ENCODE measurements around the gene ESRRB.

The ESRRB gene

DNA sequence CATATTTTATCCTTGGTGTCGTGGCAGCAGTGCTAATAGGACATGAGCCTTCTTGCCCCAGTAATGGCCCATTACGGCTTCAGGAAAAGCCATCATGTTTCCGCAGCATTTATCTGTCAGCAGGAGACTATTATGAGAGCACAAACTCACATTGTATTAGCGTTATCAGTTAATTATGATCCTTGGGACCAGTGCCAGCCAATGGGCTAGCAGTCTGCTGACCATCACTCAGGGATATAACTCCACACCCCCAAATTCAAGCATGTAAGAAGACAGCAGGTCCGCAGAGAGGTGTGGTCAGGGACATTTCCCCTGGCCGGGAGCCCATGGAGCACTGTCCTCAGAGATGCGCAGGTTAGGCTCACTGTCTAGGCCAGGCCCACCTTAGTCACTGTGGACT is 4.9 kb upstream of the ESRRB start:
- Histone ChIP-seq H3K9ac (ENCODE audit: low read length) (no peak overlapping the region), H3K56ac (ENCODE audit: low read length) (no peak overlapping the region), H2AK5ac (ENCODE audit: low read length) (no peak overlapping the region), H3K4me2 (ENCODE audit: low read length) (no peak overlapping the region), H3K36me3 (ENCODE audit: control insufficient read depth, insufficient read depth, low read length) (no peaks in the 10 kb centered on the region), H4K5ac (ENCODE audit: low read length) (no peak overlapping the region), H2BK5ac (ENCODE audit: low read length) (no peak overlapping the region), H3K79me2 (ENCODE audit: control insufficient read depth, insufficient read depth, low read length) (no peaks in the 10 kb centered on the region), H3K23ac (ENCODE audit: low read length) (no peak overlapping the region), H2BK120ac (ENCODE audit: low read depth, low read length) (no peak overlapping the region), H3K79me1 (ENCODE audit: low read length) (no peaks in the 10 kb centered on the region), H3K4me1 (ENCODE audit: control insufficient read depth, low read depth, low read length) (no peaks in the 10 kb centered on the region), H2BK15ac (replicated peaks; ENCODE audit: low read depth) (no peak overlapping the region), H3K27ac (ENCODE audit: low read depth, low read length) (no peak overlapping the region), H4K8ac (ENCODE audit: low read depth, low read length) (no peak overlapping the region), H3K27me3 (ENCODE audit: insufficient read depth, low read length, poor library complexity) (no peaks in the 10 kb centered on the region), H3K4me3 (ENCODE audit: low read length) (no peak overlapping the region), H3K4ac (ENCODE audit: low read depth, low read length) (no peak overlapping the region), H3K18ac (ENCODE audit: low read length) (no peak overlapping the region)
- no CpG with 5 or more reads among the region's 7 CpGs for WGBS (ENCODE audit: extremely low coverage, insufficient coverage, low lambda C conversion rate)
- DNase-seq, result no peak

DNA sequence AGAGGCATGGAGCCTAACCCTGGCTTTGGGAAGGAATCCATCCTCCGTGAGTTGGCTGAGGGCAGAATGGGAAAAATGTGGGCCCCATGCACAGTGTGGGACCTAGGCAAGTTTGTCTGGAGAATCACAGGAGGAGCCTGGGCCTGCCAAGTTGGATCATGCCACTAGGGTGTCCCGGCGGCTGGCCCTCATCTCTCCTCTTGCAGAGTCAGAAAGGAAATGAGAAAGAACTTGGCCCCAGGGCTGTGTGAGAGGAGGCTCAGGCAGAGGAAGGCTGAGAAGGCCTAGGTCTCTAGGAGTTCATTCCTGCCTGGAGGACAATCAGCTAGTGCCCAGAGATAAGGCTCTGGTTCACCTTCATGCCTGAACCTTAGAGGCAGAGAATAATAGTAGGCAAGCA is 2.5 kb upstream of the ESRRB start:
- H3K18ac ChIP-seq (ENCODE audit: low read length), result no peak overlapping the region
- H2BK120ac ChIP-seq (ENCODE audit: low read depth, low read length), result no peak overlapping the region
- H4K8ac ChIP-seq (ENCODE audit: low read depth, low read length), result no peak overlapping the region
- no peaks in the 10 kb centered on the region for H3K79me2 ChIP-seq (ENCODE audit: control insufficient read depth, insufficient read depth, low read length)
- peaks cover 22% of the 10 kb centered on the region for H3K27me3 ChIP-seq (ENCODE audit: insufficient read depth, low read length, poor library complexity)
- no peak overlapping the region for H3K56ac ChIP-seq (ENCODE audit: low read length)
- H3K4me1 ChIP-seq (ENCODE audit: control insufficient read depth, low read depth, low read length), result no peaks in the 10 kb centered on the region
- H2BK5ac ChIP-seq (ENCODE audit: low read length), result no peak overlapping the region
- DNase-seq, result peak; percentile 62
- H3K4ac ChIP-seq (ENCODE audit: low read depth, low read length), result no peak overlapping the region
- no peak overlapping the region for H2BK15ac ChIP-seq (replicated peaks; ENCODE audit: low read depth)
- H3K4me2 ChIP-seq (ENCODE audit: low read length), result no peak overlapping the region
- WGBS (ENCODE audit: extremely low coverage, insufficient coverage, low lambda C conversion rate), result no CpG with 5 or more reads among the region's 3 CpGs
- no peak overlapping the region for H3K4me3 ChIP-seq (ENCODE audit: low read length)
- H2AK5ac ChIP-seq (ENCODE audit: low read length), result no peak overlapping the region
- no peak overlapping the region for H3K23ac ChIP-seq (ENCODE audit: low read length)
- no peaks in the 10 kb centered on the region for H3K79me1 ChIP-seq (ENCODE audit: low read length)
- no peak overlapping the region for H3K27ac ChIP-seq (ENCODE audit: low read depth, low read length)
- no peak overlapping the region for H4K5ac ChIP-seq (ENCODE audit: low read length)
- no peaks in the 10 kb centered on the region for H3K36me3 ChIP-seq (ENCODE audit: control insufficient read depth, insufficient read depth, low read length)
- no peak overlapping the region for H3K9ac ChIP-seq (ENCODE audit: low read length)

DNA sequence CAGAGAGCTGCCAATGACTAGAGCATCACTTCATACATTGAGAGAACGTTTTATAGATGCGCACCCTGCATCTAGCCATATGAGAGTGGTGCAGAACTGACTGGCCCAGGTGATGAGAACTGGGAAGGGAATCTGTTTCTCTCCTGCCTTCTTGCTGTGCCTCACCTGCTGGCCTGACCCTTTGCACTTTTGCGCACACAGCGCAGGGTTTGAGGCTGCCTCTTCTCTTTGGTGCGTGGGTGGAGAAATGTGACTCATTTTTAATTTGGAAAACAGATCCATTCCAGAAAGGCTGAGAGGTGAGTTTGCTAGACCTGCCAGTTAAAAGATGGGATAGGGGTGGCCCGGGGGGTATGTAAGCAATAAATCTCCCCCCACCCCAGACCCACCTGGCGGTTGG is 453 bp upstream of the ESRRB start:
- no peak overlapping the region for H2BK15ac ChIP-seq (replicated peaks; ENCODE audit: low read depth)
- H3K27ac ChIP-seq (ENCODE audit: low read depth, low read length), result no peak overlapping the region
- H2BK120ac ChIP-seq (ENCODE audit: low read depth, low read length), result no peak overlapping the region
- H3K36me3 ChIP-seq (ENCODE audit: control insufficient read depth, insufficient read depth, low read length), result no peaks in the 10 kb centered on the region
- no peak overlapping the region for H3K4me2 ChIP-seq (ENCODE audit: low read length)
- no peak overlapping the region for H3K23ac ChIP-seq (ENCODE audit: low read length)
- no peaks in the 10 kb centered on the region for H3K79me1 ChIP-seq (ENCODE audit: low read length)
- no peak overlapping the region for H3K56ac ChIP-seq (ENCODE audit: low read length)
- H2AK5ac ChIP-seq (ENCODE audit: low read length), result no peak overlapping the region
- H4K8ac ChIP-seq (ENCODE audit: low read depth, low read length), result no peak overlapping the region
- DNase-seq, result no peak
- no peak overlapping the region for H3K9ac ChIP-seq (ENCODE audit: low read length)
- no peak overlapping the region for H2BK5ac ChIP-seq (ENCODE audit: low read length)
- WGBS (ENCODE audit: extremely low coverage, insufficient coverage, low lambda C conversion rate), result no CpG with 5 or more reads among the region's 7 CpGs
- H3K79me2 ChIP-seq (ENCODE audit: control insufficient read depth, insufficient read depth, low read length), result no peaks in the 10 kb centered on the region
- H3K4ac ChIP-seq (ENCODE audit: low read depth, low read length), result no peak overlapping the region
- no peak overlapping the region for H3K18ac ChIP-seq (ENCODE audit: low read length)
- peaks cover 27% of the 10 kb centered on the region for H3K27me3 ChIP-seq (ENCODE audit: insufficient read depth, low read length, poor library complexity)
- H3K4me3 ChIP-seq (ENCODE audit: low read length), result no peak overlapping the region
- H4K5ac ChIP-seq (ENCODE audit: low read length), result no peak overlapping the region
- no peaks in the 10 kb centered on the region for H3K4me1 ChIP-seq (ENCODE audit: control insufficient read depth, low read depth, low read length)

DNA sequence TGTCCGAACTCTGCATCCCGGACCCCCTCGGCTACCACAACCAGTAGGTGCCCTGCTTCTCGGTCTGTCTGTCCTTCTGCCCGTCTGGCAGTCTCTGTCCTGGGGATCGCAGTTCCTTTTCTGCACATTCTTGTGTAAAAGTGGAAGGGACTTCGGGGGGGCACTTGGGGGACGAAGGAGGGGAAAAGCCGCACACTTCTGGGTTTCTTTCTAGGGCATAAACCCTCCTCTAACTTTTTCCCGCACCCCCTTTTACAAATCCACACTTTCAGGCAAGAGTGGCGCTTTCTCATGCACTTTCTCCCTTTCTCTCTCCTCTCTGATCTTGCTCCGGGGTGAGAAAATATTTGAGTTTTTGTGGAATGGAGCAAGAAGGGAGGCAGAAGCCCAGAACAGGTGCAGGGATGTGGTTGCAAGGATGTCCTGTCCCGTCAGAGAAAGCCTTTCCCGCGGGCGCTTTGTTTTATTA is 506 bp downstream of the ESRRB start:
- Histone ChIP-seq H4K5ac (ENCODE audit: low read length) (no peak overlapping the region), H3K23ac (ENCODE audit: low read length) (no peak overlapping the region), H2BK120ac (ENCODE audit: low read depth, low read length) (no peak overlapping the region), H3K56ac (ENCODE audit: low read length) (peak overlapping the region; percentile 70), H3K79me2 (ENCODE audit: control insufficient read depth, insufficient read depth, low read length) (no peaks in the 10 kb centered on the region), H3K79me1 (ENCODE audit: low read length) (no peaks in the 10 kb centered on the region), H4K8ac (ENCODE audit: low read depth, low read length) (no peak overlapping the region), H3K27ac (ENCODE audit: low read depth, low read length) (no peak overlapping the region), H3K4ac (ENCODE audit: low read depth, low read length) (no peak overlapping the region), H3K18ac (ENCODE audit: low read length) (no peak overlapping the region), H3K9ac (ENCODE audit: low read length) (peak overlapping the region; percentile 5), H2AK5ac (ENCODE audit: low read length) (no peak overlapping the region), H3K4me1 (ENCODE audit: control insufficient read depth, low read depth, low read length) (no peaks in the 10 kb centered on the region), H3K4me2 (ENCODE audit: low read length) (peak overlapping the region; percentile 47), H3K4me3 (ENCODE audit: low read length) (peak overlapping the region; percentile 19), H2BK15ac (replicated peaks; ENCODE audit: low read depth) (no peak overlapping the region), H3K36me3 (ENCODE audit: control insufficient read depth, insufficient read depth, low read length) (no peaks in the 10 kb centered on the region), H3K27me3 (ENCODE audit: insufficient read depth, low read length, poor library complexity) (peaks cover 27% of the 10 kb centered on the region), H2BK5ac (ENCODE audit: low read length) (no peak overlapping the region)
- WGBS (ENCODE audit: extremely low coverage, insufficient coverage, low lambda C conversion rate), result no CpG with 5 or more reads among the region's 16 CpGs
- DNase-seq, result peak; percentile 1

DNA sequence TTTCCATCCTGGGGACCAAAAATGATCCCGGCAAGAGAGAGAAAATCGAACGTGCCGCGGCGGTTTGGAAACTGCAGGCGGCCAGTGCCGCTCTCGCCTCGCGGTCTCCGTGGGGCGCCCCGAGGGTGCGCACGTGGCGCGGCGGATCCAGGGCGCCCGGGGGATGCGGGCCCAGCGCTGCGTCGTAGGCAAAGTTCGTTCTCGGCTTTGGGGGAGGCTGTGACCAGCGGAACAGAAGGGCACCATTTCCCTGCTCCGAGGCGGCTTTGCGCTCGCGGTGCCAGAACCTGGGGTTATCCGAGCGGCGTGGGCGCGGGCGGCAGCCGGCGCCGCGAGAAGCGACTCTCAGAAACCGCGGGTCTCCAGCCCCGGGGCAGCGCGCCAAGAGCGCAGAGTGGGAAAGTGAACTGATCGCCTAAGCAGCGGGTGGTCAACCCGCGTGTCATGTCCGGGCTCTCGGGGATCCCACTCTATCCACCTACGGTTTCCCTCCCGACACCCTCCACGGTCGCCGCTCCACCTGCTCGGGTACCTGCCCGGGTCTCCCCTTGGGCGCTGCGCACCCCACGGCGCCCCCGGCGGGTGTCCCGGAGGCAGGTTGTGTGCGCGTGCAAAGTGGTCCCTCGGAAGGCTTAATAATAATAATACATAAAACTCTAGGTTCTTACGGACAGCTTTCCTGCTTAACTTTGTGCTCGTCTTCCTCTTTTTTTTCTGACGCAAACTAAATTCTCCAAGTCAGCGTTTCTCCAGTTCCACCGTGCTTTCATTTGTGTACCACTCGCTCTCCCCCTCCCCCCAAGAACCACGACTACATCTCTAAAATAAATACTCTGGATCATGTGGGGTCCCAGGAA is 1.2 kb downstream of the ESRRB start:
- Histone ChIP-seq H3K27ac (ENCODE audit: low read depth, low read length) (no peak overlapping the region), H2AK5ac (ENCODE audit: low read length) (no peak overlapping the region), H3K36me3 (ENCODE audit: control insufficient read depth, insufficient read depth, low read length) (no peaks in the 10 kb centered on the region), H4K8ac (ENCODE audit: low read depth, low read length) (no peak overlapping the region), H3K56ac (ENCODE audit: low read length) (no peak overlapping the region), H3K27me3 (ENCODE audit: insufficient read depth, low read length, poor library complexity) (peaks cover 27% of the 10 kb centered on the region), H3K4me2 (ENCODE audit: low read length) (peak overlapping the region; percentile 47), H2BK15ac (replicated peaks; ENCODE audit: low read depth) (no peak overlapping the region), H3K9ac (ENCODE audit: low read length) (no peak overlapping the region), H3K4ac (ENCODE audit: low read depth, low read length) (no peak overlapping the region), H2BK120ac (ENCODE audit: low read depth, low read length) (no peak overlapping the region), H3K4me3 (ENCODE audit: low read length) (peak overlapping the region; percentile 10), H4K5ac (ENCODE audit: low read length) (no peak overlapping the region), H3K23ac (ENCODE audit: low read length) (no peak overlapping the region), H3K79me1 (ENCODE audit: low read length) (no peaks in the 10 kb centered on the region), H3K4me1 (ENCODE audit: control insufficient read depth, low read depth, low read length) (no peaks in the 10 kb centered on the region), H3K18ac (ENCODE audit: low read length) (no peak overlapping the region), H2BK5ac (ENCODE audit: low read length) (no peak overlapping the region), H3K79me2 (ENCODE audit: control insufficient read depth, insufficient read depth, low read length) (no peaks in the 10 kb centered on the region)
- DNase-seq, result no peak
- no CpG with 5 or more reads among the region's 80 CpGs for WGBS (ENCODE audit: extremely low coverage, insufficient coverage, low lambda C conversion rate)

DNA sequence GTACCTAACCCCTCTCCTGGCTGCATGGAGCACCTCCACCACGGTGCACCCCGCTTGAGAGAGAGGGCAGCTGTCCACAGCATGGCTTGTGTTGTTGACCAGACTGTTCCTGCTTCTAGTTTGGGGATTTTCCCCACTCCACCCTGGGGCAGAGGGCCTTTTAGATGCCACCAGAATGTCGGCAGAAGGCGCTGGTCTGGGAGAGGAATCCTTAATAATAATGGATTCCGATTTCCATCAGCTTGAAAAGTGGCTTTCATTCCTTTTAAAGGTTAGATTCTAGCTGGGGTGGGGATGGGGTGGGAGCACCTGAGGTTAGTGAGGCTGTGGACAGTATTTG is 1.8 kb downstream of the ESRRB start:
- Histone ChIP-seq H3K4me2 (ENCODE audit: low read length) (no peak overlapping the region), H4K8ac (ENCODE audit: low read depth, low read length) (no peak overlapping the region), H2AK5ac (ENCODE audit: low read length) (no peak overlapping the region), H3K4me3 (ENCODE audit: low read length) (no peak overlapping the region), H3K56ac (ENCODE audit: low read length) (no peak overlapping the region), H3K27ac (ENCODE audit: low read depth, low read length) (no peak overlapping the region), H4K5ac (ENCODE audit: low read length) (no peak overlapping the region), H3K27me3 (ENCODE audit: insufficient read depth, low read length, poor library complexity) (peaks cover 27% of the 10 kb centered on the region), H3K79me2 (ENCODE audit: control insufficient read depth, insufficient read depth, low read length) (no peaks in the 10 kb centered on the region), H3K79me1 (ENCODE audit: low read length) (no peaks in the 10 kb centered on the region), H3K23ac (ENCODE audit: low read length) (no peak overlapping the region), H3K18ac (ENCODE audit: low read length) (no peak overlapping the region), H3K4me1 (ENCODE audit: control insufficient read depth, low read depth, low read length) (no peaks in the 10 kb centered on the region), H3K4ac (ENCODE audit: low read depth, low read length) (no peak overlapping the region), H3K36me3 (ENCODE audit: control insufficient read depth, insufficient read depth, low read length) (no peaks in the 10 kb centered on the region), H2BK120ac (ENCODE audit: low read depth, low read length) (no peak overlapping the region), H2BK15ac (replicated peaks; ENCODE audit: low read depth) (no peak overlapping the region), H3K9ac (ENCODE audit: low read length) (no peak overlapping the region), H2BK5ac (ENCODE audit: low read length) (no peak overlapping the region)
- no CpG with 5 or more reads among the region's 5 CpGs for WGBS (ENCODE audit: extremely low coverage, insufficient coverage, low lambda C conversion rate)
- DNase-seq, result no peak

Measured in mesendoderm (in vitro differentiated cells).